Activated T-helper 1 cell treated with anti-CD3 and anti-CD28 coated beads, Interleukin-12 subunit alpha, Interleukin-12 subunit beta, Interleukin-2, Interleukin-4 antibody, amounts not matched to agents 30 ng/mL and 10 ng/mL and 1 ng/mL, durations not matched to agents 14 hours and 24 hours and 36 hours (primary cell): ENCODE results near the gene AFF3. TPM values are rescaled to one million over a fixed set of nuclear protein-coding genes. Genes with fewer than 3 reads are reported as not detected.

Experiments
- DNase-seq: peaks from one replicate; pipeline ENCODE4 v3.0.0; 2021; ENCODE audit warnings: low spot score
- H3K27ac Mint-ChIP-seq: one replicate; pipeline ENCODE4 v1.8.0; 2021; ENCODE audit warnings: mild to moderate bottlenecking, mixed read lengths
- H3K27me3 Mint-ChIP-seq: one replicate; pipeline ENCODE4 v1.8.0; 2022; ENCODE audit warnings: mild to moderate bottlenecking, moderate library complexity, mixed read lengths; ENCODE audit not compliant: insufficient read depth
- H3K36me3 Mint-ChIP-seq: one replicate; pipeline ENCODE4 v1.8.0; 2021; ENCODE audit warnings: low read depth, mixed read lengths
- H3K4me1 Mint-ChIP-seq: one replicate; pipeline ENCODE4 v1.8.0; 2021; ENCODE audit warnings: low read depth, mixed read lengths
- H3K4me3 Mint-ChIP-seq: one replicate; pipeline ENCODE4 v1.8.0; 2021; ENCODE audit warnings: mild to moderate bottlenecking, moderate library complexity, mixed read lengths
- H3K9me3 Mint-ChIP-seq: one replicate; pipeline ENCODE4 v1.8.0; 2021; ENCODE audit warnings: mixed read lengths
- intact Hi-C: fragments of 100-400 bp; cut with micrococcal nuclease; formaldehyde crosslinking; loops from one replicate; pipeline ENCODE4 v1.15.1; 2024
- total RNA-seq: library from RNA; stranded (reverse); gene quantifications from 2 replicates; pipeline ENCODE4 v1.2.3, GENCODE V29; 2022

Gene AFF3
- total RNA-seq, 1 donor from 2014 or later: 2.4 TPM

GRCh38 chr2:100137866-100138570 is 4.4 kb downstream of the AFF3 start:
- Mint-ChIP-seq H3K4me3 (no peak overlapping the region), H3K27me3 (peaks cover 24% of the 10 kb centered on the region), H3K27ac (no peak overlapping the region), H3K36me3 (no peaks in the 10 kb centered on the region), H3K9me3 (no peaks in the 10 kb centered on the region), H3K4me1 (peaks cover 37% of the 10 kb centered on the region)
- intact Hi-C loops: loop anchor here (2.0 kb wide), 1 partner anchor 77 kb away; no protein-coding TSS in a partner anchor
- DNase-seq: no peak

DNA sequence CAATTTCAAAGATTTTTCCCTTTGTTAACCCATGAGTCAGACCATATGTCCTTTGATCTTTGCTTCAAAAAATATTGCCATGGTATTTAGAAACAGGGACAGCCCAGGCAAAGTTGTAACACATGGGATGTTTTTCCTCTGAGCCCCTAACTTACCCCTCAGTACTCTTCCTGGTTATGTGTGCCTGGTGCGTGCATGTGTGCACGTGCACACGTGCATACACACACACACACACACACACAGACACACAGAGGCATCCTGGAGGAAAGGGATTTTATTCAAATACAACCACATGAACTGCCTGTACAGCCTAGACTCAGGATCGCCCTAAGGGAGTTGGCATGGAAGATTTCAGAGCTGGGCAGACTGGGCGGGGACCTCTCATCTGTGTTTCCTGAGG is 5.1 kb downstream of the AFF3 start:
- peaks cover 30% of the 10 kb centered on the region for H3K4me1 Mint-ChIP-seq
- no peaks in the 10 kb centered on the region for H3K9me3 Mint-ChIP-seq
- H3K4me3 Mint-ChIP-seq: no peak overlapping the region
- peaks cover 21% of the 10 kb centered on the region for H3K27me3 Mint-ChIP-seq
- no peaks in the 10 kb centered on the region for H3K36me3 Mint-ChIP-seq
- H3K27ac Mint-ChIP-seq: no peak overlapping the region
- no peak for DNase-seq
- intact Hi-C loops: loop anchor here (2.0 kb wide), 1 partner anchor 77 kb away; no protein-coding TSS in a partner anchor

DNA sequence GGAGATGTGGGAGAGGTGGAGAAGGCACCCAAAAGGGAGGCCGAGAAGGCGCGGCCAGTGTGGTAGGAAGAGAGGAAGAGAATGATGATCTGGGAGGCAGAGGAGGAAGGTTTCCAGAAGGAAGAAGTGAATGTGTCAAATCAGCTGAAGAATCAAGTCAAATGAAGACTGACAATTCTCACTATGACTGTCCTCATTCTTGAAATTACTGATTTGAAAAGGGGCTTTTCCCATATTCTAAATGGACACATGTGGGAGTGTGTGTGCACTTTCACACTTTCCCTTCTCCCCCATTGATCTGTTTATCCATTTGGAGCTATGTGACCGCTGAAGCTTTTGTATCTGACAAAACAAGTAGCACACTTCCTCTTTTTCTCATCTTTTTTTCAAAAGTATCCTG is 6.1 kb downstream of the AFF3 start:
- Mint-ChIP-seq H3K27me3 (peaks cover 21% of the 10 kb centered on the region), H3K36me3 (no peaks in the 10 kb centered on the region), H3K27ac (no peak overlapping the region), H3K4me1 (peaks cover 21% of the 10 kb centered on the region), H3K4me3 (no peak overlapping the region), H3K9me3 (no peaks in the 10 kb centered on the region)
- intact Hi-C loops: loop anchor here (2.0 kb wide), 1 partner anchor 76 kb away; no protein-coding TSS in a partner anchor
- no peak for DNase-seq

GRCh38 chr2:100135415-100135814 is 7.0 kb downstream of the AFF3 start:
- Mint-ChIP-seq H3K36me3 (no peaks in the 10 kb centered on the region), H3K27me3 (peaks cover 14% of the 10 kb centered on the region), H3K9me3 (no peaks in the 10 kb centered on the region), H3K4me1 (peaks cover 17% of the 10 kb centered on the region), H3K4me3 (no peak overlapping the region), H3K27ac (no peak overlapping the region)
- intact Hi-C loops: no loop called here
- no peak for DNase-seq

DNA sequence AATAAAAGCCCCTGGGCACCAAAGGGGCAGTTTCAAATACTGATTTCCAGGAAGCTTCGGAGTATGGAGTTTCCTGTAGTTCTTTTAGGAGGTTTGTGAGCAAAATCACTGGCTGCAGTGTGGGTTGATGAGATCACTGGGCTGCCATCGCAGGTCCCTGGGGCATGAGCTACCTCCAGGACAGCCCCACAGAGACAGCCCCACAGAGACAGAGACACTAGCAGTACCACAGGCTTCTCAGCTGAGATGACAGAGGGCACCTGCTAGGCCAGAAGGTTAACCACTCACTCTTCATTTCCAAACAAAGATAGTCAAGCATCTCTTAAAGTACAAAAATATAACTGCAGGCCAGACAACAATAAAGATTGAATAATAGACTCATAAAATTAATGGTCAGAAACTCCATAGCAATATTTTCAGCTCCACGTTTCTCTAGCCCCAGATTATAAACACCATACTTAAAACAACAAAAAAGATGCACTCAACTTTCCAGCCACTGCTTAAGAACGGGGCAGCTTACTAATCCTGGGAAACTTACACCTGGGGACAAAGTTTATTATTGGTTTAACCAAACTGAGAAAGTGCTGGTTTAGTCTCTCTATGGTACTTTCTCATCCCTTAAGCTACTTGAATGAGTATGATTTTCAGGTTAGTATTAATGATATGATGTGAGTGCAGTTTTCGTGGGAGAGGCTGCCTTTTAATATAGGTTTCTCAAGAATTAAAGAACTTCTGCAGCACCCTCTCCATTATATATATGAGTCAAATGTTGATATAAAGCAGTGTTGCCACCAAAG is 11.6 kb downstream of the AFF3 start:
- H3K27ac Mint-ChIP-seq: peak overlapping the region; percentile 25
- intact Hi-C loops: loop anchor here (1.0 kb wide), 1 partner anchor 12 kb away; the partner anchor contains the start of gene AFF3
- no peaks in the 10 kb centered on the region for H3K9me3 Mint-ChIP-seq
- peaks cover 5% of the 10 kb centered on the region for H3K4me1 Mint-ChIP-seq
- H3K27me3 Mint-ChIP-seq: peaks cover 4% of the 10 kb centered on the region
- DNase-seq: no peak
- no peaks in the 10 kb centered on the region for H3K36me3 Mint-ChIP-seq
- no peak overlapping the region for H3K4me3 Mint-ChIP-seq

GRCh38 chr2:100126897-100127401 is 15.4 kb downstream of the AFF3 start:
- H3K27ac Mint-ChIP-seq: no peak overlapping the region
- H3K36me3 Mint-ChIP-seq: no peaks in the 10 kb centered on the region
- peaks cover 5% of the 10 kb centered on the region for H3K4me1 Mint-ChIP-seq
- peaks cover under 1% of the 10 kb centered on the region for H3K27me3 Mint-ChIP-seq
- peaks cover 5% of the 10 kb centered on the region for H3K9me3 Mint-ChIP-seq
- no peak for DNase-seq
- H3K4me3 Mint-ChIP-seq: no peak overlapping the region
- intact Hi-C loops: no loop called here

DNA sequence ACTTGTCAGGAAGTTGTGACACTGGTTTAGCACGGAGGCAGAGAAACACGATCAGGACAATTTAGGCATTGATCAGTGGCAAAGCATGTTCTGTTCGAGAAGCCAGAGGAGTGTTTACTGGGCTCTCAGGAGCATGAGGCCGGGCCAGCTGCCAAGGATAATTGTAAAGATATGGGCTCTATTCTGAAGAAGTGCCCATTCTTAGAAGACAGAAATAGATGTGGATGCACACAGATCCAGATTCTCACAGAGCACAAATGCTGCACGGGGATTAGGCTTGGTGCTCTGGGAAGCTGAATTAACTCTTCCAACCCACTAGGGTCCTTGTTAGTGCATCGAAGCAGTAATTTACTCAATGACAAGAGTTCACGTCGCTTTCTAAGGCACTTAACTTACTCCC is 16.2 kb downstream of the AFF3 start:
- Mint-ChIP-seq H3K4me3 (no peak overlapping the region), H3K4me1 (peaks cover 5% of the 10 kb centered on the region), H3K9me3 (peaks cover 5% of the 10 kb centered on the region), H3K27me3 (no peaks in the 10 kb centered on the region), H3K27ac (no peak overlapping the region), H3K36me3 (peaks cover 2% of the 10 kb centered on the region)
- intact Hi-C loops: no loop called here
- DNase-seq: no peak

DNA sequence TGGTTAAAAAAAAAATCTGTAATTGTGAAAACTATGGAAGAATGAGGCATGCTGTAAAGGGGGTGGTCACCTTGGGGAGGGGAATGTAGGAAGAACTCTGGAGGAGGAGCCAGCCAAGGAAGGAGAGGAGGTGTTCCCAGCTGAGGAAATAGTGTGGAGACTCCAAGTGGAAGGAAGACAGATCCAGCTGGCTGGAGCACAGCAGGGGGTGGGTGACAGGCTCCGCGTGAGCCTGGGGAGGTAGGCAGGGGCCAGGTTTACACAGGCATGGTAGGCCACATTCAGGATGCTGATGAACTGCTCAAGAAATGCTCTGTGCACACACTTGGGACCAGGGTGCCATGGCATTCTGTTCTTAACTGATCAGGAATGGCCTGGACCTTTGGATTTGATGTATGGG is 16.8 kb downstream of the AFF3 start:
- Mint-ChIP-seq H3K4me1 (peaks cover under 1% of the 10 kb centered on the region), H3K27ac (no peak overlapping the region), H3K27me3 (no peaks in the 10 kb centered on the region), H3K9me3 (peaks cover 5% of the 10 kb centered on the region), H3K4me3 (no peak overlapping the region), H3K36me3 (peaks cover 2% of the 10 kb centered on the region)
- DNase-seq: no peak
- intact Hi-C loops: no loop called here

DNA sequence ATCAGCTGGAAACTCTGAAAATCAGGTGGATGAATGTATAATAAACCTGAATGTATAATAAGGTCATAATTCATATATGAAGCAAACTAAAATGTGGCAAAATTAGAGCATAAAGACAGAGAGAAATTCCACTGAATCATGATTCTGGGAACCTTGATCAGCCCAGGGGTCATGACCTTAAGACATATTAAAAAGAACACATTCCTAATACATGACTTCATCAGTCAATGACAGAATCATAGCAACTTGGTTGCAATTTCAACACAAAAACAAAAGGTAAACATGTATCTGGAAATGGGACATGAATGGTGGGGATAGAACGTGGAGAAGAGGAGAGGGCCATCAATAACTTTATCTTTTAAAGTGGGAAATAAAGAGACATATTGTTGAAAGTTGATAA is 17.6 kb downstream of the AFF3 start:
- Mint-ChIP-seq H3K27ac (no peak overlapping the region), H3K36me3 (peaks cover 2% of the 10 kb centered on the region), H3K27me3 (no peaks in the 10 kb centered on the region), H3K4me3 (no peak overlapping the region), H3K9me3 (peaks cover 5% of the 10 kb centered on the region), H3K4me1 (no peaks in the 10 kb centered on the region)
- no peak for DNase-seq
- intact Hi-C loops: no loop called here

- peaks cover 2% of the 10 kb centered on the region for H3K36me3 Mint-ChIP-seq
- H3K27ac Mint-ChIP-seq: no peak overlapping the region
- intact Hi-C loops: no loop called here
- peaks cover 11% of the 10 kb centered on the region for H3K9me3 Mint-ChIP-seq
- H3K4me3 Mint-ChIP-seq: no peak overlapping the region
- no peaks in the 10 kb centered on the region for H3K4me1 Mint-ChIP-seq
- DNase-seq: no peak
- no peaks in the 10 kb centered on the region for H3K27me3 Mint-ChIP-seq
Observed at GRCh38 chr2:100121124-100121718, 21.2 kb downstream of the AFF3 start.

- Mint-ChIP-seq H3K27ac (no peak overlapping the region), H3K4me3 (no peak overlapping the region), H3K4me1 (no peaks in the 10 kb centered on the region), H3K27me3 (no peaks in the 10 kb centered on the region), H3K9me3 (peaks cover 11% of the 10 kb centered on the region), H3K36me3 (peaks cover 2% of the 10 kb centered on the region)
- no peak for DNase-seq
- intact Hi-C loops: no loop called here
Observed at GRCh38 chr2:100119235-100119634, 23.2 kb downstream of the AFF3 start.

GRCh38 chr2:100113990-100114433 is 28.4 kb downstream of the AFF3 start:
- peaks cover 12% of the 10 kb centered on the region for H3K27me3 Mint-ChIP-seq
- intact Hi-C loops: no loop called here
- no peaks in the 10 kb centered on the region for H3K36me3 Mint-ChIP-seq
- H3K4me3 Mint-ChIP-seq: no peak overlapping the region
- peaks cover 10% of the 10 kb centered on the region for H3K4me1 Mint-ChIP-seq
- peaks cover 6% of the 10 kb centered on the region for H3K9me3 Mint-ChIP-seq
- peak overlapping the region; percentile 13 for H3K27ac Mint-ChIP-seq
- DNase-seq: no peak

DNA sequence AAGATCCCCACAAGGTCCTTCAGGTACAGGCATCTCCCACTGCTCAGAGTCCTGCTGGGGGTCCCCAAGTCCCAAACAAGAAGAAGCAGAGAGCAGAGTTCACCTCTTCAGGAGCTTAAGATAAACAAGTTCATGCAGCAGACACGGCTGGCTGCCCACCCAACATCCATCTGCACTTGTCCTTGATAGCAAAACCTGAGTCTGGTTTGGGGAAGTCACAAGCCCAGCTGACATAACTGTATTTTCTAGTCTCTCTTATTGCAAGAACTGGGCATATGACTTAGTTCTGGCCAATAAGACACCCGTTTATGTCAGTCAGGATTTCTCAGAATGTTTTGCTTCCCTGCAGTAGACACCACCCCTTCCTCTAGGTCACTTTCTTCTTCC is 31.8 kb downstream of the AFF3 start:
- Mint-ChIP-seq H3K4me3 (no peak overlapping the region), H3K27me3 (peaks cover 35% of the 10 kb centered on the region), H3K4me1 (peaks cover 10% of the 10 kb centered on the region), H3K27ac (no peak overlapping the region), H3K36me3 (no peaks in the 10 kb centered on the region), H3K9me3 (no peaks in the 10 kb centered on the region)
- no peak for DNase-seq
- intact Hi-C loops: no loop called here
